Lower leg skin (tissue), 4 donors: ENCODE results near the gene CEP128. TPM values are rescaled to one million over a fixed set of nuclear protein-coding genes. Genes with fewer than 3 reads are reported as not detected.

Experiments used
- DNase-seq, 2 donors: peaks; one replicate each; pipeline ENCODE4 v3.0.0-alpha.2; 2019; ENCODE audit warnings: low spot score in 2 of 2
- H3K4me3 ChIP-seq: fragments of 200-600 bp; sonication (generic); 2 replicates; pipeline ENCODE4 v1.5.1; 2017; ENCODE audit warnings: mild to moderate bottlenecking, low read depth; ENCODE audit not compliant: poor library complexity, severe bottlenecking
- POLR2A ChIP-seq, 2 donors: fragments of 450-650 bp; IDR thresholded peaks; one replicate each; pipeline ENCODE4 v1.6.1; 2016 to 2017; ENCODE audit warnings: antibody characterized with exemption in 2 of 2, mild to moderate bottlenecking in 1 of 2, moderate library complexity in 1 of 2
- WGBS, 2 donors: methylation state at CpG; one replicate each; pipeline ENCODE4 v1.1.5; 2018; 5-methylcytosine and 5-hydroxymethylcytosine counted together
- intact Hi-C: fragments of 100-400 bp; cut with DNase I; formaldehyde crosslinking; loops from one replicate; pipeline ENCODE4 v1.15.0; 2023; ENCODE audit warnings: low total_unique reads
- total RNA-seq, 4 donors: library from RNA; depleted of rRNA; stranded (reverse); fragments of >200 nt; gene quantifications; one replicate each; pipeline ENCODE4 v1.1.0, GENCODE V29; 2016
- TF ChIP-seq, protein P1 (sequence below), 3 donors: fragments of 450-650 bp; IDR thresholded peaks; one replicate each; pipeline ENCODE4 v1.5.1; 2016; ENCODE audit warnings: antibody characterized with exemption in 3 of 3, mild to moderate bottlenecking in 3 of 3, moderate library complexity in 2 of 3

Gene CEP128
- total RNA-seq, 4 donors from 2014 or later: 5.9 to 10.5 (median 9.0) TPM

DNA sequence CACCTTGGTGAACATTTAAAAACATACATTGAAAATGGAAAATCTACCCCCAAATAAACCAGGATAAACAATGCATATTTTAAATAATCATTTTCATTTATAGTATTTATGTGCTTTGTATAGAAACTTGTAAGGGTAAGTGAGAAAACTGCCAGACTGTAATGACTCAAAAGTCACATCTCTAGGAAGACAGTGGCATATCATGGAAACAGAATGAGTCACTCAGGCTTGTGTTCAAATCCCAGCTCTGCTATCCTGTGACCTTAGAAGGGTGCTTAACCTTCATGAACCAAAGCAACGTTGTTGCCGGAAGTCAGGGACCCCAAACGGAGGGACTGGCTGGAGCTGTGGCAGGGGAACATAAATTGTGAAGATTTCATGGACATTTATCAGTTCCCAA lies 142.7 kb downstream of the CEP128 start:
- intact Hi-C loops: no loop called here
- TF ChIP-seq POLR2A (IDR thresholded peaks at IDR 0.05): no peak
- TF ChIP-seq, protein P1, sequence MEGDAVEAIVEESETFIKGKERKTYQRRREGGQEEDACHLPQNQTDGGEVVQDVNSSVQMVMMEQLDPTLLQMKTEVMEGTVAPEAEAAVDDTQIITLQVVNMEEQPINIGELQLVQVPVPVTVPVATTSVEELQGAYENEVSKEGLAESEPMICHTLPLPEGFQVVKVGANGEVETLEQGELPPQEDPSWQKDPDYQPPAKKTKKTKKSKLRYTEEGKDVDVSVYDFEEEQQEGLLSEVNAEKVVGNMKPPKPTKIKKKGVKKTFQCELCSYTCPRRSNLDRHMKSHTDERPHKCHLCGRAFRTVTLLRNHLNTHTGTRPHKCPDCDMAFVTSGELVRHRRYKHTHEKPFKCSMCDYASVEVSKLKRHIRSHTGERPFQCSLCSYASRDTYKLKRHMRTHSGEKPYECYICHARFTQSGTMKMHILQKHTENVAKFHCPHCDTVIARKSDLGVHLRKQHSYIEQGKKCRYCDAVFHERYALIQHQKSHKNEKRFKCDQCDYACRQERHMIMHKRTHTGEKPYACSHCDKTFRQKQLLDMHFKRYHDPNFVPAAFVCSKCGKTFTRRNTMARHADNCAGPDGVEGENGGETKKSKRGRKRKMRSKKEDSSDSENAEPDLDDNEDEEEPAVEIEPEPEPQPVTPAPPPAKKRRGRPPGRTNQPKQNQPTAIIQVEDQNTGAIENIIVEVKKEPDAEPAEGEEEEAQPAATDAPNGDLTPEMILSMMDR (IDR thresholded peaks at IDR 0.05): no peak
- WGBS, 2 donors: 93 to 95% methylated on average over 3 of the region's 3 CpGs
- H3K4me3 ChIP-seq: no peak overlapping the region
- no peak for DNase-seq

DNA sequence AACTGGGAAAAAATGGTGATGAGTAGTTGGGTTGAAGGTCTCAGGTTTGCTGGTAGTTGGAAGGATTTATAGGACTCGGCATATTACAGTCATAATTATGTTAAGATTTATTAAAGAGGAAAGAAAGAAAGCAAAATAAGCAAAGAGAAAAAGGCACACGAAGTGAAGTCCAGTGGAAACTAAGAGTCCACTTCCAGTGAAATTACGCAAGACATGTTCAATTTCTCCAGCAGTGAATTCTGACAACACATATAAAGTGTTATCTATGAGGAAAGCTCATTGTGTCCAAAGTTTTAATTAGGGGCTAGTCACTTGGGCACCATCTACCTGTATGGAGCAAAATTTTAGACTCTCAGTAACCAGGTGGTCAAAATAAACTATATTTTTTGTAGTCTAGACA lies 143.3 kb downstream of the CEP128 start:
- TF ChIP-seq, protein P1 (IDR thresholded peaks at IDR 0.05): no peak
- no peak for TF ChIP-seq POLR2A (IDR thresholded peaks at IDR 0.05)
- no peak overlapping the region for H3K4me3 ChIP-seq
- no peak for DNase-seq
- whole genome bisulfite sequencing, 2 donors: 87 to 92% methylated on average over 3 of the region's 3 CpGs
- intact Hi-C loops: no loop called here

DNA sequence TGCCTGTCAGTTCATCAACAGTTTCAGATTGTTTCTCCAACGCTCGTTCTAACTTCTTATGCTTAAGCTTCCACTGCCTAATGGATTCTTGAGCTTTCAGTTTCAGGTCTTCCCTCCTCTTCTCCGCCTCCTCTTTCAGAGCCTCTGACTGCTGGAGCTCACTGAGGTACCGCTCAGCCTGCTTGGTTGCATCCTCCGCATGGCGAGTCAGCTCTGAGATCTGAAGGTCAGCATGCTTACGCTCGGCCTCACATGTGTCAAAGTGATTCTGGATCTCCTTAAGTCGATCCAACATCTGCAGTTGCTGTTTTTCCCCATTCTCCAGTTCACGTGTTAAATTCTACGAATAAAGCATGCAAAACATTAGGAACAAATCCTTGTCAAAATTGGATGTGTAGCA lies 148.8 kb downstream of the CEP128 start:
- H3K4me3 ChIP-seq: no peak overlapping the region
- no peak for TF ChIP-seq POLR2A (IDR thresholded peaks at IDR 0.05)
- TF ChIP-seq, protein P1 (IDR thresholded peaks at IDR 0.05): no peak
- WGBS, 2 donors: 96 to 98% methylated on average over 11 of the region's 11 CpGs
- DNase-seq: no peak
- intact Hi-C loops: no loop called here

DNA sequence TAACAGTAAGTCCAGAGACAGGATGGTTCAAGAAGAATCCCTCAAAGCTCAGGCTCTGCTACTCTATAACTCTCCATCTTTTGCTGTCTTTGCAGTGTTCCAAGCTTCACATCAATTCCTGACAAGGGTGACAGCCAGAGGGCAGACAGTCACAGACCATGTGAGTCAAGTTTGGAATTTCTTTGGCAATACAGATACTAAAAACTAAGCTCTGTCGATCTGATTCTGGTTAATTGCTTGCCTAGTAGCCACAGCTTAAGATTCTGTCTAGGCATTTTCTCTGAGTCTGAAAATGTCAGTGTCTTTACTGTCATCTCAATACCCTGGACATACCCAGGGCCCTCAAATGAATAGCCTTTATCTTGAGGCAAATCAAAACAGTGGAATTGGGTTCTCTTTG lies 153.7 kb downstream of the CEP128 start:
- H3K4me3 ChIP-seq: no peak overlapping the region
- TF ChIP-seq, protein P1 (IDR thresholded peaks at IDR 0.05): no peak
- no peak for DNase-seq
- WGBS, 2 donors: 14 to 35% methylated on average over 1 of the region's 1 CpG
- intact Hi-C loops: no loop called here

DNA sequence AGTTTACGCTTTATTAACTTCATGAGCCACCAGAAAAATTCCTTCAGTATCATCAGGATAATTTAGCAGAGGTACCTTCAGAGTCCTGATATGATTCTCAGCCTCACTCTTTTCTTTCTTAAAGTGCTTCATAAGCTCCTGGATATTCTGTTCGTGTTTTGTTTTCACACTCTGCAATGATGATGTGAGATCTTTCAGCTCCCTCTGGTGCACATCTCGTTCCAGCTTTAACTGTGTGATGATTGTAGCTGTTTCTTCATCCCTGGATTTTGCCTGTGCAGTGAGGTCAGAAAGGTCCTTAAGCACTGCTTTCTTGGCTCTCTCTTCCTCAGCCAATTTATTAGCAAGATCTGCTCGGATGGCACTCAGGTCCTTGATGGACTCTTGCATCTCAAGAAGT lies 156.7 kb downstream of the CEP128 start:
- no peak overlapping the region for H3K4me3 ChIP-seq
- TF ChIP-seq, protein P1 (IDR thresholded peaks at IDR 0.05): no peak
- TF ChIP-seq POLR2A (IDR thresholded peaks at IDR 0.05): no peak
- intact Hi-C loops: no loop called here
- no peak for DNase-seq
- WGBS, 2 donors: 67 to 76% methylated on average over 4 of the region's 4 CpGs

DNA sequence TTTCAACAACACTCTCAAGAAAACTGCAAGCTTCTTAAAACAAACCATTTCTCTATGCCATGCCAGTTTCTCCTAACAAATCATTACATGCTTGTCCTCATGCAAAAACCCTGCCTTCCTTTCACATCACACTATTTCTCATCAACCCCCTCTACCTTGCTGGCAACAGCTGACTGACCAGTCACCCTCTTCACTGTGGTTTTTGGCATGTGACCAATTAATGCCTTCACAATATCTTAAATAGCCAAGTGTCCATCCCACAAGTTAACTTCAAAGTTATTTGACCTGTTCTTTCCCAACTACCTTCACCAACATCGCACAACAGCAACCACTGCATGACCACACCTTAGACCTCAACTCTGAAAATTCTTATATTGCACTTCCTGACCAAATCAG lies 159.6 kb downstream of the CEP128 start:
- TF ChIP-seq POLR2A (IDR thresholded peaks at IDR 0.05): no peak
- TF ChIP-seq, protein P1 (IDR thresholded peaks at IDR 0.05): no peak
- 84 to 88% methylated on average over 1 of the region's 1 CpG for WGBS, 2 donors
- H3K4me3 ChIP-seq: no peak overlapping the region
- no peak for DNase-seq
- intact Hi-C loops: no loop called here
